Astrocyte of the spinal cord (primary cell): ENCODE data around the gene SORBS2.

Experiments
- DNase-seq: peaks from one replicate; pipeline ENCODE4 v3.0.0; 2011; ENCODE audit warnings: low read depth, low spot score
- H3K4me3 ChIP-seq: 2 replicates; pipeline ENCODE4 v1.5.1; 2011; ENCODE audit warnings: low read depth, mild to moderate bottlenecking, low read length, moderate library complexity
- CTCF ChIP-seq: IDR thresholded peaks from 2 replicates; pipeline ENCODE4 v1.5.1; 2012; ENCODE audit warnings: low read depth, mild to moderate bottlenecking, low read length, inconsistent platforms
- in situ Hi-C: cut with HindIII; loops from 2 replicates; pipeline ENCODE4 v1.10.0; 2017; ENCODE audit warnings: low sequenced_read_pairs

The SORBS2 gene

DNA sequence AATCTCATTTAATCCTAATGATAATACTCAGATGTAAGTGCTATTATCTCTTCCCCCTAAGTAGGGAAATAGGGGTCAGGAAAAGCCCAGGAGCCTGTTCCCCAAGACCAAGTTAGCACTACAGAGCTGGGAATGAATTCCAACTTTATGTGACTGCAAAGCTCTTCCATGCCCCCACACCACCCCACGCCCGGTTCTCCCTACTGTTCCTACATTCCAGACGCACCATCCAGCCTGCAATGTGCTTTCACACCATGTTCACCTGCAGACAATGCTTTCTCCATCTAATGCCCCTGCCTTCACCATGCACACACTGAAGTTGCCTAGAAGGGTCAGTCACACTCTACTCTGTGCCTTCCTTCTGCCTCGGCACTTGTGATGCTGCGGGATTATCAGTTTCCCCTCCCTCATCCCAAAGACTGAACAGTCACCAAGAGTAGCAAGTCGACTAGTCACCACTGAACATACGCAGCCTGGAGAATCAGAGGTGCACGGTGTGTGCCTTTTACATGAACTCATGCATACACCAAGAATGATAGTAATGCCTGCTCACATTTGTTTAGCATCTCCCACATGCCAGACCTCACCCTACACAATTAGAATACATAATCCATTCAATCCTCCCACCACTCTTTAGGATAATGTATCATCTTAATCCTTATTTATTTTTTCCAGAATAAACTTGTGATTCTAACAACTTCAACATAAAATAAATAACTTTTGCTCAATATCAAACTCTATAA is 14.2 kb downstream of the SORBS2 start:
- DNase-seq: no peak
- no peak overlapping the region for H3K4me3 ChIP-seq
- no peak for TF ChIP-seq CTCF
- in situ Hi-C loops: no loop called here

DNA sequence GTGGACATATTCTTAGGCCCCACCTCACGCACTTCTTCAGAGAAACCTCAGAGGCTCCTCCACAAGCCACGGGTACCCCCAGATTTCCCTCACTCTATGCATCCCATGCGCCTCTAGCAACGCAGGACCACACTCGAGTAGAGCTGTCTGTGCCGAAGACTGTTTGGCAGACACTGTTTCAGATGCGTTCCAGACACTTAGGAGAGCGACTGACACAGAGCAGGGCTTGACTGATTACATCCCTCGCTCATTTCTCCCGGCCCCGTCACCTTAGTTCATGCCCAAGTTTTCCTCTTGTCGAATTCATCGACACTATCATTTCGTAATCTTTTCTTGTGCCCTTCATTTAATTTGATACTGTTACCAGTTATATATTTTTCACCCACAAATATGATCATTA is 15.0 kb downstream of the SORBS2 start:
- TF ChIP-seq CTCF: no peak
- no peak for DNase-seq
- no peak overlapping the region for H3K4me3 ChIP-seq
- in situ Hi-C loops: no loop called here

GRCh38 chr4:185796176-185796575 is 15.8 kb downstream of the SORBS2 start:
- no peak for DNase-seq
- H3K4me3 ChIP-seq: no peak overlapping the region
- in situ Hi-C loops: no loop called here
- TF ChIP-seq CTCF: no peak

DNA sequence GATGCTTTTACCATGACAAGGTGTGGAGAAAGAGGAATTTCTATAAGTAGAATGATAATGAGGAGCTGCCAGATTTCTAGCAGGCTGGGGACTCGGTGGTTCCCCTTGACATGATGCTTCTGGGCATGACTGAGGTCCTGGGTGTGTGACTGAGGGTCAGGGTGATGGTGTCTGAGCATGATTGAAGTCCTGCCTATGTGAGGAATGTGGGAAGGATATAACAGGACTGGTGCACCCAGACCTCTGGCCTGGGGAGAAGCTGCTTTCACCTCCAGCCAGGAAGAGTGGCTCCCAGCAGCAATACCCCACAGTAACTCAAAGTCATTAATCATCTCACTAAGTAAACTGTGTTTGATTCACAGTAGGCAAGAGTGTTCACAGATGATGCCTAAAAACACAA is 17.4 kb downstream of the SORBS2 start:
- H3K4me3 ChIP-seq: no peak overlapping the region
- no peak for DNase-seq
- in situ Hi-C loops: no loop called here
- TF ChIP-seq CTCF: no peak

DNA sequence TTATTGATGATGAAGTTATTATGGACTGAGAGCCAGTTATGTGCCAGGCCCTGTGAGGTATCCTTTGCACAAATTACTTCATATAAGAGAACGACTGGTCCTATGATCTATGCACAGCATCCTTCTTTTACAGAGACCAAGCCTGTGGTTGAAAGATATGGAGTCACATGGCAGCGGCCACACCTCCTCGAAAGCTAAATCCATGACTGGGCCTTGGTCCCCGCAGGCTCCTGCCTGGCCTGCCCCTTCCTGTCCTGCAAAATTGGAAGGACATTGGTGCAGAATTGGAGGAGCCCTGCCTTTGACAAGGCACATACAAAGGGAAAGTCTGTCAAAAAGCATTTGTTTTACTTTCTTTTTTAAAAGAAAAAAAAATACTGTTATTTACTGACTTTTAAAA is 18.3 kb downstream of the SORBS2 start:
- no peak for DNase-seq
- no peak overlapping the region for H3K4me3 ChIP-seq
- TF ChIP-seq CTCF: no peak
- in situ Hi-C loops: no loop called here

DNA sequence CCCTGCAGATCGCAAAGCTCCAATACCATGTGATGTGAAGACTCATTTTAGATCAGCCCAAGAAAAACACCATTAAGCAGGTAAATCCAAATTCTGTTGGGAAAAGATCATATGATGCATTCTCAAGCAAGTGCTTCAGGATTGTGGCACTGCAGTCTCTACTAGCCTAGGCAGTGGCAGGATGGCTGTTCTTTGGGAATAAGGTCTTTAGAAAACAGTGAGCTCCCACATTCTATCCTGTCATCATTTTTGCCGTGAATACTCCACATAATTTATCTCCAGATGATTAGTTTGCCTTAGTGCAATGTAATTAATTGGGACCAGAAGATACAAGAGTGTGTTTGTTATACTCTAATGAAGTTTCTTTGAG is 18.9 kb downstream of the SORBS2 start:
- TF ChIP-seq CTCF: no peak
- H3K4me3 ChIP-seq: no peak overlapping the region
- in situ Hi-C loops: no loop called here
- DNase-seq: no peak
